Left forelimb (tissue), 1 donor: Measurements from ENCODE around the gene PRR5L.
A peak's percentile ranks its signal among the peaks of the same experiment; 100 is the strongest.
"Not testable (repeated sequence)": the region's sequence is repeated elsewhere in the genome, so short reads cannot be mapped to it uniquely, and the experiment has no call there.

Experiments used
- DNase-seq: peaks from one replicate; pipeline ENCODE4 v3.0.0-alpha.2; 2018; ENCODE audit warnings: low spot score

PRR5L gene

DNA sequence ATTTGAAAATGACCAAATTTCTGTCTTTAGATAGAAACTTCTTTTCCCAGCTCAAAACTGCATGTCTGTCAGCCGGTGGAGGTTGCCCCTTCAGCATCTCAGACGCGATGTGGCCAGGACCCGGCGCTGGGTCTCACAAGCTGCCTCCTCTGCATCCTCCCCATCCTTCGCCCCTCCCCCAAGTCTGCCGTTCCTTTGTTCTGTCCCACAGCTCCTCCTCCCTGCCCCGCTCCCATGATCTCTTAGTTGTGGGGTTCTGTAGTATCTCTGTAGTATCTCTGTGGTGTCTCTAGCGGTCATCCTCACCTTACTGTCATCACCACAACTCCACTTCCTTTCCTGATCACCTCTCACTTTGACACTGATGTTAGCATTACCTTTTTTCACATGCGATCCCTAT lies 164.1 kb downstream of the PRR5L start:
- DNase-seq, result no peak

DNA sequence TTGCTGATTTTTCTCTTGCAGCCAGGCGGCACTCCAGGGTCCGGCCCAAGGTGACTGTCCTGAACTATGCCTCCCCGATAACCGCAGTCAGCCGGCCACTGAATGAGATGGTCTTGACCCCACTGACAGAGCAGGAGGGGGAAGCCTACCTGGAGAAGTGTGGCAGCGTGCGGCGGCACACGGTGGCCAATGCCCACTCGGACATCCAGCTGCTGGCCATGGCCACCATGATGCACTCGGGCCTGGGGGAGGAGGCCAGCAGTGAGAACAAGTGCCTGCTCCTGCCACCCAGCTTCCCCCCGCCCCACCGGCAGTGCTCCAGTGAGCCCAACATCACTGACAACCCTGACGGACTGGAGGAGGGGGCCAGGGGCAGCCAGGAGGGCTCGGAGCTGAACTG lies 166.2 kb downstream of the PRR5L start:
- DNase-seq, result no peak

DNA sequence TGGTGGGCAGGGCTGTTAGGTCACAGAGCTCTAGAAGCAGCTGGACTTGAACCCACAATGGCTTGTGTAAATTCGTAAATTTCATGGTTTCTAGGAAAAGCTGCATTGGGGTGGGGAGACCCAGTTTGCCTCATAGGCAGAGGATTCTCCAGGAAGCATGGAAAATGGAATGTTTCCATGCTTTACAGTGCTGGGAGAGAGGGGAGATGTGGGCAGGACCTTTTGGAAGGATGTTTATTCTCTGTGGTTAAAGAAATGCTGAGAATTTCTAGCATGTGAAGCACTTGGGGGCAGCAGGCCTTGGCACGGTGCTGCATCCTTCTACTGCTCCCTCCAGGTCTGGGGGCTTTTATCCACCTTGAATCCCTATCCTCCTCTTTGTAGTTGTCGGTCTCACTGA lies 167.7 kb downstream of the PRR5L start:
- no peak for DNase-seq

DNA sequence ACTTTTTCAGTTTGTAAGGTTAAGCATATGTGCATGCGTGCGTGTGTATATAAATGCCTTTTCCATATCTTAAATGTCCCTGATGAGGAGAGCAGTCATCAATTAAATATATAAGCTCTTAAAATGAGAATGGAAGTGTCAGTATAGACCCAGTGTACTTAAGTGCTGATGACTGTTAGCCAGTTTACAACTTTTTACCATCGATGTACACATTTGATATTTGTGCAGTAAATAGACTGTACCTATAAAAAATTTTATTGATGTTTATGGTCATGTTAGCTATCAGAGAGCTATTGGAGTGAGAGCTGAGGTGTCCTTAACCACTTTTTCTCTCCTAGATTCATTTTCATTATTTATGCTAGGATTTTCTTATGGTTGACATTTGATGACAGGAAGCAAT lies 168.6 kb downstream of the PRR5L start:
- DNase-seq, result no peak

DNA sequence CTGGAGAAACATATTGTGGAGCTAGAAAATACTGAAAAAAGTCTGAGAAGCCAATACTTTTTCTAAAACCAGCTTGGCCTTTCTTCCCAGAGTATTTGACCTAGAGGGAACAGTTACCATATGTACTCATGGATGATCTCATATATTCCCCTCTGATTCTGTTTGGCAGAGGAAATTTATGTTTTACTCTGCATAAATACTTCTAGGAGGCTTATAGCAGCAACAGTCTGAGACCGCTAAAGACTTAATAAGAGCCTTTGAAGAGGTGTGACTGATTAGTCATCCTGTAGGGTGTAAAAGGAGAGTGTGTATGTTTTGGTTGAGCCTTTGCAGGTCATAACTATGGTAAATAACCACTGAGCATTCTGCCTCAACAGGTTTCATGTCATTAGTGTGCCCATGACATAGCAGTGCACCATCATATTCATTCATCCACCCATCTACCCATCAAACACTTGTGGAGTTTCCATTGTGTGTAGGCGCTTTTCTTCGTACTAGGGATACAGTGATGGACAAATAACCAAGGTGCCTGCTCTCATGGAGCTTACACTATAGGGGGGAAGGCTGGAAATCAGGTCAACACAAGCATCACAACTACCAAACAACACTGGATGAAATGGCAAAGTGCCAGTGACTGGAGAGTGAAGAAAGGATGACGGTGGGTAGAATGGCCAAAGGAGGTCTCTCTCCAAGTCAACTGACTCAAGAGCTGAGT lies 169.5 kb downstream of the PRR5L start:
- no peak for DNase-seq

DNA sequence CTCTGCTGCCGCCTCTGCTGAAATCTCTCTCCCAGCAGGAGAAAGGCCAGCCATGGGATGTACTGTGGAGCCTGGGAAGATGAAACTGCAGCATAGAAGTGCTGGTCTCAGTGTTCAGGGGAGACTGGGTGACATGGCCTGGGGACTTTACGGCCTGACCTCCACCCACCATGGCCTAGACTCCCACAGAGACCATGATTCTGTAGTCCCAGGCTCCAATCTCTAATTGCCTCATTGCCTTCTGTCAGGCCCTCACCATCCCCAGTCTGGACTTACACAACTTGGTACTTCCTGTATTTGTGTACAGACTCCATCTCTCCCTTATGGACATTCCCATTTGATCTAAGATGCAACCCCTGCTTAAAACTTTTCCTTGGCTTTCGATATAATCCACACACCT lies 170.9 kb downstream of the PRR5L start:
- DNase-seq, result peak; percentile 41

DNA sequence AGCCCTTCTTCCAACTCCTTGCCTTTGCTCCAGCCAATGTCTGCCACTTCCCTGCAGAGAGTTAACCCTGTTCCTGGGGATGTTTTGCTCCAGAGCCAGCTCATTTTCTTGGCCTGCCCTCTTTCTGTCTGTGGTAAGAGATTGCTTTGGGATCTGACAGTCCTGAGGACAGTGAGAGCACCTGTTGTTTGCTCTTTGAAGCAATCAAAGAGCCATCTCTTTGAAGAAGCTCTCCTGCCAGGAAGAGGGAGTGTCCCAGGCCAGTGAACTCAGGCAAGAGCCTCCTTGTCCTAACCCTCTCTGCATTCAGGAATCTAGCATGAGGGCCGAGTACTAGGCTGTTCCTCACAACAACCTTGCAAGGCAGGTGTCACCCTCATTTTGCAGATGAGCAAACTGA lies 171.8 kb downstream of the PRR5L start:
- DNase-seq, result no peak

DNA sequence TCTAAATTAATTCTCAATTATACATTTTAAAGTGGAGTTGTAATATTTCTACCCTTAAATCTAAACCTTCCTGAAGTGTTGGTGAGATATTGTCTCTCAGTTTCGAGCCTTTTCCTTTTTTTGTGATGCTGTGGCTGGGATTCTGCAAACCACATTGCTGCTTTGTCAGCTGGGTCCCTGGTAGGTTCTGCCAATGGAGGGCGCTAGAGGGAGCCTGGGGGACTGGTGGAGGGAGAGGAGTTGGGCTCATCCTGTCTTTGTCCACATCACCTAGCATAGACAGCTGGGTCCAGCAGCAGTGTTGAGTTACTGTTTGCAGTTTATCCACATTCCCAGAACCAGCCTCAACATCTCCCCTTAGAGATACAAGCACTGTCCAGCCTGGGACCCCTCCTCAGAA lies 173.0 kb downstream of the PRR5L start:
- no peak for DNase-seq

DNA sequence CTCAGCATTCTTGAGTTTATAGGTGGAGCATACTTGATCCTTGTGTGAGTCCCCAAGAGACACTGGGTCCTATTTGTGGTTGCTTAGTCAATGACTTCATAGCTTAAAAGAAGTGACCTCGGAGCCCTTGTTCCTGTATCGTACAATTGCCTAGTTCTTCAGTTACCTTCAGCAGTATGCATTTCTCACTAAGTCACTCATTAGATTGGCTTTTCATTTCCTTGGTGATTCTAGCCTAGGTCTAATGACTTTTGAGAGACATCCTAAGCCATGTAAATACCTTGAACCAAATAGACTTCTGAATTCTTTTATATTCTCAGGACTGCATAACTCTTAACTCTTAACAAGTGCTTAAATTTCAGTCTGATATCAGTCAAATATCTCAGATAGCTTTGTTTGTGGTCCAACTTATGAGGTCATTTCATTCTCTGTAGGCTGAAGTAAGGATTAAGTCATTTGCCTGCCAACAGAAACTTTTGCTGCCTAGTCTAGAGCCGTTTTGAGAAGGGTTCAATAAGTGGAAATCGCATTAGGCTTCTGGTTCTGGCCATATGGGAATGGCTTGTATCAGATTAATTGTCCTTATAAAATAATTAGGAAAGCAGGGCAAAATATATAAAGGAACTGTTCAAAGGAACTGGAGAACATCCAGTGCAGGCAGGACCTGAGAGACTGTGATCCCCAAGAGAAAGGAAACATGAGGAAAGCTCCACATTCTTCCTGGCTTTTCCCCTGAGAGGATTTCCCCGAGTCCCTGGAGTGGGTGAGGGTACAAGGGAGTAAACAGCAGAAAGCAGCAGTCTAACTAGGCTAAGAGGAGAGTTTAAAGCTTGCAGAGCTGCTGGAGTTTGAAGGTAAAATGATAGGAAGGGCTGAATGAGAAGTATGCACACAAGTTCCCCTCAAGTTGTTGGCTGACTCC lies 174.1 kb downstream of the PRR5L start:
- DNase-seq, result no peak

DNA sequence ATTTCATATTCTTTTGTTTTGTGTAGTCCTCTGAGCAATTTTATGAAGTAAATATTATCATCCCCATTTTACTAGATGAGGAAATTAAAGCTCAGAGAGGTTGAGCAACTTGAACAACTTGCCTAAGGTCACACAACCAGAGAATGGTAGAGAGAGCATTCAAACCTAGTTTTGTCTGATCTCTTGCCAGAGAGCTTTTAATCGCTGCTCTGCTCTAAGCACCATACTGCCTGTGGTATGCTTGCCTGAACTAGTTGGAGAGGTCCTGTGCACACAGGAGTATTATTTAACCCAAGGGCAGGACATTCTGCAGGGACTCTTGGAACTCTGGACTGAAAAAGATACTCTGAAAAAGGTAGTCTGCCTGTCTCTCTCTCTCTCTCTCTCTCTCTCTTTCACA lies 175.5 kb downstream of the PRR5L start:
- DNase-seq, result no peak

DNA sequence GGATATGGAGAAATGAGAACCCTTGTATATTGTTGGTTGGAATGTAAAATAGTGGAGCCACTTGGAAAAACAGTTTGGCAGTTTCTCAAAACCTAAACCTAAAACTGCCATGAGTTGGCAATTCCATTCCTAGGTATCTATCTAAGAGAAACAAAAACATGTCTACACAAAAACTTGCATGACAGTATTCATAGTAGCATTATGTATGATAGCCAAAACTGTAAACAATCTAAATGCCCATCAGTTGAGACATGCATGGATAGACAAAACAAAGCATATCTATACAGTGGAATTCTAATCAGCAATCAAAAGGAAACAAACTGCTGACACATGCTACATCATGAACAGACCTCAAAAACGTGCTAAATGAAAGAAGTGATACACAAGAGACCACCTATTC lies 179.1 kb downstream of the PRR5L start:
- DNase-seq, result no peak

DNA sequence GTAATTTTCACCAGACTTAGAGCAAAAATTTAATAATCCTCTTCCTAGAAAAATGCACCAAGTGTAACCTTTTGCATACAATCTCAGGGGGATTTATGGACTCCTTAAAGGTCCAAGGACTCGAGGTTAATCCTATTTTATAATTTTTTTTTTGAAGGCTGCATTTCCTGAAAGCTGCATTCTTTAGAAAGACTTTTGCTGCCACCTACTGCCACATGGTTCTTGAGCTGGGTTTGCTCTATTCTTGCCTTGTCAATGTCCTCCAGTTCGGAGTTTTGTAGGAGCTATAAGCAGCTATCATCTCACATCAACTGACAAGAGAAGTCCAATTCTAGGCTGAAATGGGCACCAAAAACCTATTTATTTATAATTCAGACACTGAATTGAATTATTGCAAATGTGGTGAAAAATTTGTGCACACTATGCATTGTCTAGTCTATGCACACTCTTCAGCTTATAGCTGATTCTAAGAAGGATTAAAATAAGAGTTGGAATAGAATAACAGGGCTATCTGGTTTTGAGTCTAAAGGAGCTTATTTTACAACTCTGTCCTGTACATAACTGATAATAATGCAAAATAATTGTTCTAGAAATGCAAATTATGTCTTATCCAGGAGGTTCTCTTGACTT lies 182.7 kb downstream of the PRR5L start:
- no peak for DNase-seq

DNA sequence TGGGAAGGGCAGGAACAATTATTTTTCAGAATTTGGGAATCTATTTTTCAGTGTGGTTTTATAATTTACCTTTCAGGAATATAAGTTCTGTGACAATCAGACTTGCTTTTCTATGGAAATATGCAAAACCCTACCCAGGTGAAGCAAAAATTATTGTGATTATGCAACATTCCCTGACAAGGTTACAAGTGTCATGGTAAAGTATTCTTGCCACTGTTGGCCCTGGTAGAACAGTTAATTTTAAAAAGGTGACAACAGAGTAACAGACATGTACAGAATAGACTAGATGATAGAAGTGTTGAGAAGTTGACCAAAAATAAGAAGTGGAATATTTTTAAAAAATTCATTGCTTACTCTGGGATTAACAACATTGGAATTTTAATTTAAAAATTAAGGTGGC lies 184.7 kb downstream of the PRR5L start:
- DNase-seq, result no peak

DNA sequence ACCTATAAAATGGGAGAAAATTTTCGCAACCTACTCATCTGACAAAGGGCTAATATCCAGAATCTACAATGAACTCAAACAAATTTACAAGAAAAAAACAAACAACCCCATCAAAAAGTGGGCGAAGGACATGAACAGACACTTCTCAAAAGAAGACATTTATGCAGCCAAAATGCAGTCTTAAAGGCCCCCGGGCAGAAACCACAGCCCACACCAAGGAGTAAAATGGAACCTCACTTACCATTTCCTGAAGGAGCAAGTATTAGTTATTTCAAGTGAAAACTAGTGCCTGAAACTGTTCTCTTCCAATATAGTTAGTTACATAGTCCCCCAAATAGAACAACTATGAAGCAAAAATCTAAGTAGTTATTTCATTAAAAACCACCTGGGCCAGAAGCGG lies 187.0 kb downstream of the PRR5L start:
- not testable (repeated sequence) for DNase-seq

DNA sequence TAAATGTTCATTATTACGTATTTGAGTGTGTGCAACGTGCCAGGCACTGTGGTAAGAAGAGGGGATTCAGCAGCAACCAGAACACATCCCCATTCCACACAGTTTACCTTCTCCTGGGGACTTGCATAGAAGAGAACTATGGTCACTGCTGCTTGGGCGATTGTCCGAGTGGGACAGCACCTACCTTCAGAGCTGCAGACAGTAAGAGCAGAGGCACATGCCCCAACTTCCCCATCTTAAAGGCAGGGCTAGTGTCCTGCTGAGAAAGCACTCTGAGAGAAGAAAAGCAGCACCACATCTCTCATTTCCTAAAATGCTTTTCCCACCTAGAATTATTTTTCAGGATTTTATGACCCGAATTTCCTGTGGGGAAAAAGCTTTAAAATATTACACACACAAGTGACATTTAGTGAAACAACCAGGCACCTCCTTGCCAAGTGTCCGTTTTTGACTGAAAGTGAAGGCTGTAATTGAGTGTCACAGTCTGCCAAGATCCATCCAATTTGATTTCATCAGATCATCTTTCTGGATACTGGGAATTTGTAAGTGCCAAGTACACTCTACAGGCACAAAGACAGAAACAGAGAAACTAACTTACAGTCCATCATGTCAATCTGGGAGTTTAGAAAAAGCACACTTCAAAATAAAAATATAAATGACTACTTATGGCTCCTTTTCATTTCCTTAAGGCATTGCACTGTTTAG lies 189.4 kb downstream of the PRR5L start:
- DNase-seq, result no peak

DNA sequence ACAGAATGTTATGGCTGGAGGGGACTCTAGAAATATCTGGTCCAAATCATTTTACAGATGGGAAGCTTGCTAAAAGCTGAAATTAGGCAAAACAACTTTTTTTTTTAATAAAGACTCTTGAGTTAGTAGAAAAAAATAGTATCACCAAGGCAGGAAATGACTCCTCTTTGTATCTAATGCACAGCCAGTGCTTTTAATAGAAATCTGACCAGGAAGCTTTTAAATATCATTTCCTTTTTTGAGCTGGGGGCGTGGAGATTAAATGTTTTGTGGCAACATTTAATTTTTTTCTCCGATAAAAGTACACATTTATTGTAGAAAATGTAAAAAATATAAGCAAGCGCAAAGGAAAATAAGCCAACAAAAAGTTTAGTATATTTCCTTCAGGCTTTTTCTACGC lies 191.5 kb downstream of the PRR5L start:
- DNase-seq, result no peak

DNA sequence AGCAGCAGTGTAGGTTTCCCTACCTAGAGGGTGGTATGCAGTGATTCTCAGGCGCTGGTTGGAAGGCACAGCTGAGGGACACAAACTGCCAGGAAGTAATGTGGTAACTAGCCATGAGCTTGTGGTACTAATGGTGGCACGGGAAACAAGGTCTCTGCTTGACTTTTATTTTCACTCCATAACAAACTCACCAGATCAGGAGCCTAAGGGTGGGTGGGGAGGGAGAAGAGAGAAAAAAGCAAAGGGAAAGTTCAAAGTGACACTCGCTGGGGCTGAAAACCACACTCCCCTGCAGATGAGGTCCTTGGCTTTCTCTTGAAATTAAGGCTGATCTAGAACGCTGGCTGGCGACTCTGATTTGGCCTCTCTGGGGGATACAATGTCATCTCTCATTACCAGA lies 192.0 kb downstream of the PRR5L start:
- no peak for DNase-seq

DNA sequence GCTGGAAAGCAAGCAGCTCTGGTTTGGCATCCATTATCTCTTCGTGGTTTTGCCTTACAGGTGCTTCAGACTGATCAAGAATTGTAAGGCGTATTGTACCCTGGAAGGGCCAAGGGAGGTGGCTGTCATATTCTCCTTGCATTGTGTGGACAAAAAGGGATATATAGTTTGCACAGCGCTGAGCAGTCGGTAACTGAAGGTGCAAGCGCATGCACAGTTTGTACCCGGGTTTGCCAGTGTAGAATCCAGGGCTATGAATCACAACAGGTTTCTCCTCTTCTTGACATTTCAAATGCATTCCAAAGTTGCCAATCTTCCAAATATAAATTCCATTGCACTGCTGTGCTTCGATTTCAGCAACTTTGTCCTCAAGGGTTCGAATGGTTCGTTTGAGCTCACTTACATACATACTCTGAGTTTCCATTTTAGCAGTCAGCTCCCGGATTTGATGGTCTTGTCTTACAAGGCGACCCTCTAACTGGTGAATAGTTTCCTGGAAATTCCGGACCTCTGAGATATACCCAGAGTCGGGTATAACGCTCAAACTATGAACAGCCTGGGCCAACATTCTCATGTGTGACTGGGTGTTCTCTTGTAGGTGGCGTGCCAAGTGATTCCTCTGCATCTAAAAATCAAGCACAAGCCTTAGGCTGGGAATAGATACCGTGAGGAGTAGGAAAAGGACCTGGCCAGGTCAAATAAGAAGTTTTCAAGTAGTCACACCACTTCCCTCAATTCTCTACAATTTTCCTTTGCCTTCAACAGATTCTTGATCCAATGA lies 194.1 kb downstream of the PRR5L start:
- no peak for DNase-seq

DNA sequence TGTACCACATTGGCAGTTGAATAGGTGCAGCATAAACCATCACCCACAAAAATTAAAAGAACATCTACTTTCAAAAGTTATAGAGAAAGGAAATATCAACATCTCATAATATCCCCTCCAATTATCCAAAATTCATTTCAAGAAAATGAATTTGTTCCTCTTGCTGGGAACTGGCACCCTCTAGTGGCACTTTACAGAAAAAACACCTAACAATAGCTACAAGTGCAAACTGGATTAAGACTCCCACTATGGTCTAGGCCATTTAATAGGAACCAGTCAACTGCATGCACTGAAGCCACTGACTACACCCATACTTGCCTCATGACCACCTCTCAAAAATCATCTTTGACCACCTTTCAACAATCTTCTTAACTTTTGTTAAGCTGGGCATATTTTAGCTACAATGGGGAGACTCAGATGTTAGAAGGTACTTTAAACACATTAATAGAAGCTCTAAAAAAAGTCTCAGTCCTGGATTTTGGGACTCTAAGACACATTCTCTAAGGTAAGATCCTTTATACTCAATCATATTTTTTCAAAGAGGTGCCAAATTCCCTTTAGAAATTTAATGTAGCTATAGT lies 196.7 kb downstream of the PRR5L start:
- no peak for DNase-seq

DNA sequence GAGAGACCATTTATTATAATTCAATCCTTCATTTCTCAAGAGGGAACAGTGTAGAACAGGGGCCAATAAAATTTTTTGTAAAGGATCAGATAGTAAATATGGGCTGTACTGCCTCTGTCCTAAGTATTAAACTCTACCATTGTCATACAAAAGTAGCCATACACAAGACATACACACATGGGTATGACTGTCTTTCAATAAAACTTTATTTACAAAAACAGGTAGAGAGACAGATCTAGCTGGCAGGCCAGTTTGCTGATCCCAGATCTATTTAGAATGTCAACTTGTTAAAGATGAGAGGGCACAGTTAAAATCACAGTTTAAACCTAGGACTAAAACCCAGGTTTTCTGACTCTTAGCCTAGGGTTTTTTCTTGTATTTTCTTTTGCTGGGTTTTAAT lies 197.2 kb downstream of the PRR5L start:
- DNase-seq, result no peak

DNA sequence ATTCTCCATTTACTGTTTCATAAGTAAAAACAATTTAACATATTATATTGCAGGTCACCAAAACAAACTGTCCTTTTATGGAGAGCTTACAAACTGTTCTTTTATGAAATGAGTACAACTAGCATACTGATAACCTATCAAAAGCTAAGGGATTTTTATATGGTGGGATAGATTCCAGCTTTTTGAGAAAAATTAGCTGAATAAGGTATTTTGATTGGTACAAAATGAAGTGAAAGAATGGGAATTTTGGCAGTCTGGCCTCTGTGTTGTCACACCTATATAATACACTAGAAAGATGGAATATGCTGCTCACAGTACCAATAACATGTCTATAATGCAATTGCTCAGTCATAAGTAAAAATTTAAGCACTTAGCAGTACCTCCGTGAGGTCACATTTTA lies 202.6 kb downstream of the PRR5L start:
- DNase-seq, result no peak
